GM23338 (cell line): ENCODE results near the gene CDC23. TPM values are rescaled to one million over a fixed set of nuclear protein-coding genes. Genes with fewer than 3 reads are reported as not detected.

Source experiments
- ATAC-seq: fragments of 200-7000 bp; cut with Tn5 transposase; 3 replicates; pipeline ENCODE4 v1.9.1; 2020
- DNase-seq: peaks from one replicate; pipeline ENCODE4 v3.0.0-alpha.2; 2015; ENCODE audit warnings: low spot score
- H2AFZ ChIP-seq: fragments of 200-600 bp; sonication (generic); 2 replicates; pipeline ENCODE4 v1.8.0; 2016; ENCODE audit warnings: antibody characterized with exemption, mild to moderate bottlenecking, moderate library complexity
- H3F3A ChIP-seq: fragments of 200-600 bp; sonication (generic); replicated peaks from 2 replicates; pipeline ENCODE4 v1.8.0; 2017; ENCODE audit warnings: antibody characterized with exemption, mixed run types, low read depth
- H3K27ac ChIP-seq: fragments of 200-600 bp; sonication (generic); 2 replicates; pipeline ENCODE4 v1.6.1; 2016; ENCODE audit warnings: low read depth
- H3K27me3 ChIP-seq: fragments of 200-600 bp; sonication (generic); 2 replicates; pipeline ENCODE4 v1.8.0; 2016; ENCODE audit warnings: mild to moderate bottlenecking, mixed run types, moderate library complexity; ENCODE audit not compliant: insufficient read depth
- H3K36me3 ChIP-seq: fragments of 200-600 bp; sonication (generic); 2 replicates; pipeline ENCODE4 v1.8.0; 2016; ENCODE audit warnings: mild to moderate bottlenecking; ENCODE audit not compliant: insufficient read depth
- H3K4me1 ChIP-seq: fragments of 200-600 bp; sonication (generic); 2 replicates; pipeline ENCODE4 v1.8.0; 2016; ENCODE audit warnings: mild to moderate bottlenecking, moderate library complexity; ENCODE audit not compliant: insufficient read depth
- H3K4me2 ChIP-seq: fragments of 200-600 bp; sonication (generic); 2 replicates; pipeline ENCODE4 v1.7.1; 2017; ENCODE audit warnings: mixed run types
- H3K4me3 ChIP-seq: fragments of 200-600 bp; sonication (generic); 2 replicates; pipeline ENCODE4 v1.6.1; 2016; ENCODE audit warnings: mixed run types
- H3K79me2 ChIP-seq: fragments of 200-600 bp; sonication (generic); replicated peaks from 2 replicates; pipeline ENCODE4 v1.8.0; 2017; ENCODE audit warnings: mild to moderate bottlenecking; ENCODE audit not compliant: insufficient read depth
- H3K9me2 ChIP-seq: fragments of 200-600 bp; sonication (generic); 2 replicates; pipeline ENCODE4 v1.8.0; 2017; ENCODE audit not compliant: insufficient read depth
- H4K20me1 ChIP-seq: fragments of 200-600 bp; sonication (generic); replicated peaks from 2 replicates; pipeline ENCODE4 v1.8.0; 2017; ENCODE audit warnings: mild to moderate bottlenecking; ENCODE audit not compliant: insufficient read depth
- H3K27ac Mint-ChIP-seq: 2 replicates; pipeline ENCODE4 v1.8.0; 2020; ENCODE audit warnings: inconsistent platforms, mild to moderate bottlenecking, moderate library complexity, mixed read lengths
- H3K27me3 Mint-ChIP-seq: 3 replicates; pipeline ENCODE4 v1.8.0; 2022; ENCODE audit warnings: low read depth, mild to moderate bottlenecking, moderate library complexity, mixed read lengths, inconsistent platforms; ENCODE audit not compliant: insufficient read depth, poor library complexity
- H3K36me3 Mint-ChIP-seq: 3 replicates; pipeline ENCODE4 v1.8.0; 2021; ENCODE audit warnings: low read depth, mild to moderate bottlenecking, inconsistent platforms, moderate library complexity, mixed read lengths
- H3K4me1 Mint-ChIP-seq: 3 replicates; pipeline ENCODE4 v1.8.0; 2020; ENCODE audit warnings: mild to moderate bottlenecking, inconsistent platforms, mixed read lengths
- H3K4me3 Mint-ChIP-seq: 3 replicates; pipeline ENCODE4 v1.8.0; 2021; ENCODE audit warnings: moderate library complexity, mild to moderate bottlenecking, inconsistent platforms, mixed read lengths
- H3K9me3 Mint-ChIP-seq: 3 replicates; pipeline ENCODE4 v1.8.0; 2020; ENCODE audit warnings: moderate library complexity, mild to moderate bottlenecking, inconsistent platforms, mixed read lengths
- CREB1 ChIP-seq: fragments of 250-450 bp; sonication (Bioruptor Pico); IDR thresholded peaks from 2 replicates; pipeline ENCODE4 v1.5.0; 2020; ENCODE audit warnings: low read depth, mild to moderate bottlenecking, moderate library complexity
- ETS1 ChIP-seq: IDR thresholded peaks from 2 replicates; pipeline ENCODE4 v1.6.1; 2016; ENCODE audit warnings: antibody characterized with exemption
- EZH2 ChIP-seq: fragments of 200-600 bp; sonication (generic); IDR thresholded peaks from one replicate; pipeline ENCODE4 v1.8.0; 2017; ENCODE audit warnings: antibody characterized with exemption, mild to moderate bottlenecking, low read depth; ENCODE audit not compliant: unreplicated experiment
- EZH2phosphoT487 ChIP-seq: fragments of 200-600 bp; sonication (generic); IDR thresholded peaks from one replicate; pipeline ENCODE4 v1.8.1; 2018; ENCODE audit warnings: antibody characterized with exemption; ENCODE audit not compliant: unreplicated experiment
- JUNB ChIP-seq: IDR thresholded peaks from one replicate; pipeline ENCODE4 v1.6.1; 2016; ENCODE audit warnings: antibody characterized with exemption; ENCODE audit not compliant: unreplicated experiment
- NANOG ChIP-seq: IDR thresholded peaks from 2 replicates; pipeline ENCODE4 v1.6.1; 2016; ENCODE audit warnings: antibody characterized with exemption, borderline replicate concordance
- POLR2AphosphoS5 ChIP-seq: IDR thresholded peaks from 2 replicates; pipeline ENCODE4 v1.6.1; 2016; ENCODE audit warnings: antibody characterized with exemption, low read depth
- STAT1 ChIP-seq: IDR thresholded peaks from one replicate; pipeline ENCODE4 v1.6.1; 2016; ENCODE audit warnings: antibody characterized with exemption; ENCODE audit not compliant: unreplicated experiment
- ZNF114 ChIP-seq: fragments of 250-450 bp; sonication (Bioruptor Pico); IDR thresholded peaks from 2 replicates; pipeline ENCODE4 v1.5.0; 2020; ENCODE audit warnings: mild to moderate bottlenecking, moderate library complexity
- ZNF331 ChIP-seq: fragments of 250-450 bp; sonication (Bioruptor Pico); IDR thresholded peaks from 2 replicates; pipeline ENCODE4 v1.5.0; 2020; ENCODE audit warnings: low read depth, mild to moderate bottlenecking, moderate library complexity
- polyA plus RNA-seq: library from polyadenylated mRNA; unstranded; fragments of >200 nt; fragmentation: Nextera tagmentation; extraction: Ambion mirVana; gene quantifications from 2 replicates; pipeline ENCODE4 v1.2.1, GENCODE V29; 2016
- total RNA-seq: library from RNA; depleted of rRNA; stranded (reverse); fragments of >200 nt; shearing (Covaris generic); gene quantifications from 2 replicates; pipeline ENCODE4 v1.2.3, GENCODE V29; 2014
- TF ChIP-seq, protein P1 (sequence below): IDR thresholded peaks from one replicate; pipeline ENCODE4 v1.6.1; 2018; ENCODE audit warnings: antibody characterized with exemption; ENCODE audit not compliant: unreplicated experiment
- TF ChIP-seq, protein P2 (sequence below), 2 experiments: fragments of 200-600 bp in 1 of 2; sonication (generic) in 1 of 2; conservative IDR thresholded peaks; 2 replicates each; pipeline versions ENCODE4 v1.5.1 to v1.6.1; 2016 to 2017; ENCODE audit warnings: antibody characterized with exemption in 2 of 2, low read depth in 2 of 2, mild to moderate bottlenecking in 2 of 2, moderate library complexity in 1 of 2
- TF ChIP-seq, protein P3 (sequence below): fragments of 250-450 bp; sonication (Bioruptor Pico); IDR thresholded peaks from 2 replicates; pipeline ENCODE4 v1.5.0; 2020; ENCODE audit warnings: mild to moderate bottlenecking, moderate library complexity

Gene CDC23
- total and polyA plus RNA-seq, 2 experiments from 2014 or later, result 28.0 to 45.9 TPM

- Histone ChIP-seq H3F3A (peaks cover 9% of the 10 kb centered on the region; the same call in 1 of the 2 replicates), H3K79me2 (no peaks in the 10 kb centered on the region), H3K27ac (no peak overlapping the region), H4K20me1 (no peaks in the 10 kb centered on the region; the same call in 1 of the 2 replicates), H3K36me3 (no peaks in the 10 kb centered on the region), H3K9me2 (no peaks in the 10 kb centered on the region), H3K4me3 (no peak overlapping the region), H3K4me1 (no peaks in the 10 kb centered on the region; the same call in 1 of the 2 replicates), H3K4me2 (no peak overlapping the region), H2AFZ (no peak overlapping the region), H3K27me3 (peaks cover 38% of the 10 kb centered on the region)
- Mint-ChIP-seq H3K4me1 (peaks cover 7% of the 10 kb centered on the region; the same call in 2 of the 3 replicates), H3K36me3 (no peaks in the 10 kb centered on the region), H3K27ac (no peak overlapping the region), H3K27me3 (peaks cover 29% of the 10 kb centered on the region), H3K9me3 (no peaks in the 10 kb centered on the region), H3K4me3 (no peak overlapping the region)
- DNase-seq (no peak), ATAC-seq (no peak)
- TF ChIP-seq NANOG (no peak), STAT1 (no peak), ETS1 (no peak), ZNF331 (no peak), POLR2AphosphoS5 (no peak), ZNF114 (CRISPR knock-in tag) (no peak), JUNB (no peak), CREB1 (no peak), EZH2 (no peak), EZH2phosphoT487 (no peak)
- TF ChIP-seq, protein P1, sequence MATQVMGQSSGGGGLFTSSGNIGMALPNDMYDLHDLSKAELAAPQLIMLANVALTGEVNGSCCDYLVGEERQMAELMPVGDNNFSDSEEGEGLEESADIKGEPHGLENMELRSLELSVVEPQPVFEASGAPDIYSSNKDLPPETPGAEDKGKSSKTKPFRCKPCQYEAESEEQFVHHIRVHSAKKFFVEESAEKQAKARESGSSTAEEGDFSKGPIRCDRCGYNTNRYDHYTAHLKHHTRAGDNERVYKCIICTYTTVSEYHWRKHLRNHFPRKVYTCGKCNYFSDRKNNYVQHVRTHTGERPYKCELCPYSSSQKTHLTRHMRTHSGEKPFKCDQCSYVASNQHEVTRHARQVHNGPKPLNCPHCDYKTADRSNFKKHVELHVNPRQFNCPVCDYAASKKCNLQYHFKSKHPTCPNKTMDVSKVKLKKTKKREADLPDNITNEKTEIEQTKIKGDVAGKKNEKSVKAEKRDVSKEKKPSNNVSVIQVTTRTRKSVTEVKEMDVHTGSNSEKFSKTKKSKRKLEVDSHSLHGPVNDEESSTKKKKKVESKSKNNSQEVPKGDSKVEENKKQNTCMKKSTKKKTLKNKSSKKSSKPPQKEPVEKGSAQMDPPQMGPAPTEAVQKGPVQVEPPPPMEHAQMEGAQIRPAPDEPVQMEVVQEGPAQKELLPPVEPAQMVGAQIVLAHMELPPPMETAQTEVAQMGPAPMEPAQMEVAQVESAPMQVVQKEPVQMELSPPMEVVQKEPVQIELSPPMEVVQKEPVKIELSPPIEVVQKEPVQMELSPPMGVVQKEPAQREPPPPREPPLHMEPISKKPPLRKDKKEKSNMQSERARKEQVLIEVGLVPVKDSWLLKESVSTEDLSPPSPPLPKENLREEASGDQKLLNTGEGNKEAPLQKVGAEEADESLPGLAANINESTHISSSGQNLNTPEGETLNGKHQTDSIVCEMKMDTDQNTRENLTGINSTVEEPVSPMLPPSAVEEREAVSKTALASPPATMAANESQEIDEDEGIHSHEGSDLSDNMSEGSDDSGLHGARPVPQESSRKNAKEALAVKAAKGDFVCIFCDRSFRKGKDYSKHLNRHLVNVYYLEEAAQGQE, result no peak
- TF ChIP-seq, protein P2, sequence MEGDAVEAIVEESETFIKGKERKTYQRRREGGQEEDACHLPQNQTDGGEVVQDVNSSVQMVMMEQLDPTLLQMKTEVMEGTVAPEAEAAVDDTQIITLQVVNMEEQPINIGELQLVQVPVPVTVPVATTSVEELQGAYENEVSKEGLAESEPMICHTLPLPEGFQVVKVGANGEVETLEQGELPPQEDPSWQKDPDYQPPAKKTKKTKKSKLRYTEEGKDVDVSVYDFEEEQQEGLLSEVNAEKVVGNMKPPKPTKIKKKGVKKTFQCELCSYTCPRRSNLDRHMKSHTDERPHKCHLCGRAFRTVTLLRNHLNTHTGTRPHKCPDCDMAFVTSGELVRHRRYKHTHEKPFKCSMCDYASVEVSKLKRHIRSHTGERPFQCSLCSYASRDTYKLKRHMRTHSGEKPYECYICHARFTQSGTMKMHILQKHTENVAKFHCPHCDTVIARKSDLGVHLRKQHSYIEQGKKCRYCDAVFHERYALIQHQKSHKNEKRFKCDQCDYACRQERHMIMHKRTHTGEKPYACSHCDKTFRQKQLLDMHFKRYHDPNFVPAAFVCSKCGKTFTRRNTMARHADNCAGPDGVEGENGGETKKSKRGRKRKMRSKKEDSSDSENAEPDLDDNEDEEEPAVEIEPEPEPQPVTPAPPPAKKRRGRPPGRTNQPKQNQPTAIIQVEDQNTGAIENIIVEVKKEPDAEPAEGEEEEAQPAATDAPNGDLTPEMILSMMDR (conservative IDR thresholded peaks at IDR 0.05; ENCODE audit: low read depth in 2 of 2), result no peak
- TF ChIP-seq, protein P3, sequence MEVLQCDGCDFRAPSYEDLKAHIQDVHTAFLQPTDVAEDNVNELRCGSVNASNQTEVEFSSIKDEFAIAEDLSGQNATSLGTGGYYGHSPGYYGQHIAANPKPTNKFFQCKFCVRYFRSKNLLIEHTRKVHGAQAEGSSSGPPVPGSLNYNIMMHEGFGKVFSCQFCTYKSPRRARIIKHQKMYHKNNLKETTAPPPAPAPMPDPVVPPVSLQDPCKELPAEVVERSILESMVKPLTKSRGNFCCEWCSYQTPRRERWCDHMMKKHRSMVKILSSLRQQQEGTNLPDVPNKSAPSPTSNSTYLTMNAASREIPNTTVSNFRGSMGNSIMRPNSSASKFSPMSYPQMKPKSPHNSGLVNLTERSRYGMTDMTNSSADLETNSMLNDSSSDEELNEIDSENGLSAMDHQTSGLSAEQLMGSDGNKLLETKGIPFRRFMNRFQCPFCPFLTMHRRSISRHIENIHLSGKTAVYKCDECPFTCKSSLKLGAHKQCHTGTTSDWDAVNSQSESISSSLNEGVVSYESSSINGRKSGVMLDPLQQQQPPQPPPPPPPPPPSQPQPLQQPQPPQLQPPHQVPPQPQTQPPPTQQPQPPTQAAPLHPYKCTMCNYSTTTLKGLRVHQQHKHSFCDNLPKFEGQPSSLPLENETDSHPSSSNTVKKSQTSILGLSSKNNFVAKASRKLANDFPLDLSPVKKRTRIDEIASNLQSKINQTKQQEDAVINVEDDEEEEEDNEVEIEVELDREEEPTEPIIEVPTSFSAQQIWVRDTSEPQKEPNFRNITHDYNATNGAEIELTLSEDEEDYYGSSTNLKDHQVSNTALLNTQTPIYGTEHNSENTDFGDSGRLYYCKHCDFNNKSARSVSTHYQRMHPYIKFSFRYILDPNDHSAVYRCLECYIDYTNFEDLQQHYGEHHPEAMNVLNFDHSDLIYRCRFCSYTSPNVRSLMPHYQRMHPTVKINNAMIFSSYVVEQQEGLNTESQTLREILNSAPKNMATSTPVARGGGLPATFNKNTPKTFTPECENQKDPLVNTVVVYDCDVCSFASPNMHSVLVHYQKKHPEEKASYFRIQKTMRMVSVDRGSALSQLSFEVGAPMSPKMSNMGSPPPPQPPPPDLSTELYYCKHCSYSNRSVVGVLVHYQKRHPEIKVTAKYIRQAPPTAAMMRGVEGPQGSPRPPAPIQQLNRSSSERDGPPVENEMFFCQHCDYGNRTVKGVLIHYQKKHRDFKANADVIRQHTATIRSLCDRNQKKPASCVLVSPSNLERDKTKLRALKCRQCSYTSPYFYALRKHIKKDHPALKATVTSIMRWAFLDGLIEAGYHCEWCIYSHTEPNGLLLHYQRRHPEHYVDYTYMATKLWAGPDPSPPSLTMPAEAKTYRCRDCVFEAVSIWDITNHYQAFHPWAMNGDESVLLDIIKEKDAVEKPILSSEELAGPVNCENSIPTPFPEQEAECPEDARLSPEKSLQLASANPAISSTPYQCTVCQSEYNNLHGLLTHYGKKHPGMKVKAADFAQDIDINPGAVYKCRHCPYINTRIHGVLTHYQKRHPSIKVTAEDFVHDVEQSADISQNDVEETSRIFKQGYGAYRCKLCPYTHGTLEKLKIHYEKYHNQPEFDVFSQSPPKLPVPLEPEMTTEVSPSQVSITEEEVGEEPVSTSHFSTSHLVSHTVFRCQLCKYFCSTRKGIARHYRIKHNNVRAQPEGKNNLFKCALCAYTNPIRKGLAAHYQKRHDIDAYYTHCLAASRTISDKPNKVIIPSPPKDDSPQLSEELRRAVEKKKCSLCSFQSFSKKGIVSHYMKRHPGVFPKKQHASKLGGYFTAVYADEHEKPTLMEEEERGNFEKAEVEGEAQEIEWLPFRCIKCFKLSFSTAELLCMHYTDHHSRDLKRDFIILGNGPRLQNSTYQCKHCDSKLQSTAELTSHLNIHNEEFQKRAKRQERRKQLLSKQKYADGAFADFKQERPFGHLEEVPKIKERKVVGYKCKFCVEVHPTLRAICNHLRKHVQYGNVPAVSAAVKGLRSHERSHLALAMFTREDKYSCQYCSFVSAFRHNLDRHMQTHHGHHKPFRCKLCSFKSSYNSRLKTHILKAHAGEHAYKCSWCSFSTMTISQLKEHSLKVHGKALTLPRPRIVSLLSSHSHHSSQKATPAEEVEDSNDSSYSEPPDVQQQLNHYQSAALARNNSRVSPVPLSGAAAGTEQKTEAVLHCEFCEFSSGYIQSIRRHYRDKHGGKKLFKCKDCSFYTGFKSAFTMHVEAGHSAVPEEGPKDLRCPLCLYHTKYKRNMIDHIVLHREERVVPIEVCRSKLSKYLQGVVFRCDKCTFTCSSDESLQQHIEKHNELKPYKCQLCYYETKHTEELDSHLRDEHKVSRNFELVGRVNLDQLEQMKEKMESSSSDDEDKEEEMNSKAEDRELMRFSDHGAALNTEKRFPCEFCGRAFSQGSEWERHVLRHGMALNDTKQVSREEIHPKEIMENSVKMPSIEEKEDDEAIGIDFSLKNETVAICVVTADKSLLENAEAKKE (CRISPR knock-in tag), result no peak
These were observed 24.9 kb upstream of the CDC23 start for GRCh38 chr5:138238034-138238433.
